Thoracic aorta (tissue), 2 donors: ENCODE results near the gene TSEN54. TPM values are rescaled to one million over a fixed set of nuclear protein-coding genes. Genes with fewer than 3 reads are reported as not detected.
"Not testable (repeated sequence)": the region's sequence is repeated elsewhere in the genome, so short reads cannot be mapped to it uniquely, and the experiment has no call there.

Experiments
- ATAC-seq: fragments of 150-250 bp; one replicate; pipeline ENCODE4 v1.8.0; 2017; ENCODE audit warnings: low read depth; ENCODE audit not compliant: insufficient number of reproducible peaks, low FRiP score
- DNase-seq: peaks from one replicate; pipeline ENCODE4 v3.0.0-alpha.2; 2020; ENCODE audit warnings: low spot score
- H3K27ac ChIP-seq, 2 donors: fragments of 200-600 bp; sonication (generic); 1 replicate in 1 of 2; 2 replicates in 1 of 2; pipeline ENCODE4 v1.5.1; 2016; ENCODE audit warnings: mild to moderate bottlenecking in 2 of 2, moderate library complexity in 2 of 2
- H3K27me3 ChIP-seq: fragments of 200-600 bp; sonication (generic); replicated peaks from 2 replicates; pipeline ENCODE4 v1.6.0; 2016; ENCODE audit warnings: mild to moderate bottlenecking; ENCODE audit not compliant: insufficient read depth
- H3K36me3 ChIP-seq: fragments of 200-600 bp; sonication (generic); one replicate; pipeline ENCODE4 v1.5.1; 2016
- H3K4me1 ChIP-seq, 2 donors: fragments of 200-600 bp; sonication (generic); 1 replicate in 1 of 2; 2 replicates in 1 of 2; pipeline versions ENCODE4 v1.5.1 to v1.6.0; 2016; ENCODE audit warnings: low read depth in 2 of 2, mild to moderate bottlenecking in 1 of 2; ENCODE audit not compliant: control insufficient read depth in 1 of 2
- H3K4me3 ChIP-seq: fragments of 200-600 bp; sonication (generic); 2 replicates; pipeline ENCODE4 v1.5.1; 2016; ENCODE audit warnings: mild to moderate bottlenecking
- H3K9me3 ChIP-seq: fragments of 200-600 bp; sonication (generic); 2 replicates; pipeline ENCODE4 v1.5.1; 2016
- total RNA-seq, 2 donors: library from RNA; depleted of rRNA; stranded (reverse); fragments of >200 nt; gene quantifications; one replicate each; pipeline versions ENCODE4 v1.1.0 to v1.2.3, GENCODE V29; 2016
- TF ChIP-seq, protein P1 (sequence below): fragments of 200-600 bp; sonication (generic); IDR thresholded peaks from one replicate; pipeline ENCODE4 v1.5.1; 2019; ENCODE audit warnings: antibody characterized with exemption

TSEN54 gene
- total RNA-seq, 2 donors from 2014 or later: 17.1 to 48.6 TPM

DNA sequence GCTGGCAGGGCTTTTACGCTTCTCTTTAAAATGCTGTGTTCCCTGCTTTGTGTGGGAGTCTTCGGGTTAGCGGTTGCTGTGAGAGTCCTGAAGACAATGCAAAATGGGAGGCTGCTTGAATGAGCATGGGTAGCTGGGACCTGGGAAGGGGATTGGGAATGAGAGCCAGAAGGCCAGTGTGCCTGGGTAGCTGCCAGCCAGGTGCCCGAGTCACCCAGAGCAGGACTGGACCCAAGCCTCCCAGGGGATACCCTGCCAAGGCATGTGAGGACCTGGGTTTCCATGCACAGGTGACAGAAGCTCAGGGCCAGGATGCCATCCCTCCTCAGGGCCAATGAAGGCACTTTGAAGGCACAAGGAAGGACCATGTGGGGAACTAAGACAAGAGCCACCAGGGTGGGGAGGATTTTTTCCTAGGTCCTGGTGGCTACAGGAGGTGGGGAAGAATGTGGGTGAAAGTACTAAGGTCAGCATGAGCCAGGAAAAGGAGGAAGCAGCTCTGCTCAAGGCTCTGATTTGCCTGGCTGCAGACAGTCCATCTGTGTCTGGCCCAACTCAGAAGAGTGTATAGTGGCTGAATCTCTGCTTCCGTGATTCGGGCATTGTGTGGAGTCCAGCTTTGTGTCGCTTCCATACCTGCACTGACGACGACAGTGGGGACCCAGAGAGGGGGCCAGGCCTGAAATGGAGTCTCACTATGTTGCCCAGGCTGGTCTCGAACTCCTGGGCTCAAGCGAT, 39.4 kb upstream of the TSEN54 start:
- TF ChIP-seq, protein P1, sequence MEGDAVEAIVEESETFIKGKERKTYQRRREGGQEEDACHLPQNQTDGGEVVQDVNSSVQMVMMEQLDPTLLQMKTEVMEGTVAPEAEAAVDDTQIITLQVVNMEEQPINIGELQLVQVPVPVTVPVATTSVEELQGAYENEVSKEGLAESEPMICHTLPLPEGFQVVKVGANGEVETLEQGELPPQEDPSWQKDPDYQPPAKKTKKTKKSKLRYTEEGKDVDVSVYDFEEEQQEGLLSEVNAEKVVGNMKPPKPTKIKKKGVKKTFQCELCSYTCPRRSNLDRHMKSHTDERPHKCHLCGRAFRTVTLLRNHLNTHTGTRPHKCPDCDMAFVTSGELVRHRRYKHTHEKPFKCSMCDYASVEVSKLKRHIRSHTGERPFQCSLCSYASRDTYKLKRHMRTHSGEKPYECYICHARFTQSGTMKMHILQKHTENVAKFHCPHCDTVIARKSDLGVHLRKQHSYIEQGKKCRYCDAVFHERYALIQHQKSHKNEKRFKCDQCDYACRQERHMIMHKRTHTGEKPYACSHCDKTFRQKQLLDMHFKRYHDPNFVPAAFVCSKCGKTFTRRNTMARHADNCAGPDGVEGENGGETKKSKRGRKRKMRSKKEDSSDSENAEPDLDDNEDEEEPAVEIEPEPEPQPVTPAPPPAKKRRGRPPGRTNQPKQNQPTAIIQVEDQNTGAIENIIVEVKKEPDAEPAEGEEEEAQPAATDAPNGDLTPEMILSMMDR: no peak
- peak overlapping the region; percentile 40 for H3K4me3 ChIP-seq
- peaks cover 20 to 32% of the 10 kb centered on the region in 2 donors for H3K4me1 ChIP-seq
- no peaks in the 10 kb centered on the region for H3K27me3 ChIP-seq
- ATAC-seq (no peak), DNase-seq (no peak)
- H3K36me3 ChIP-seq: peaks cover 8% of the 10 kb centered on the region
- H3K9me3 ChIP-seq: no peaks in the 10 kb centered on the region
- H3K27ac ChIP-seq: peak overlapping the region; percentile 72 to 83

DNA sequence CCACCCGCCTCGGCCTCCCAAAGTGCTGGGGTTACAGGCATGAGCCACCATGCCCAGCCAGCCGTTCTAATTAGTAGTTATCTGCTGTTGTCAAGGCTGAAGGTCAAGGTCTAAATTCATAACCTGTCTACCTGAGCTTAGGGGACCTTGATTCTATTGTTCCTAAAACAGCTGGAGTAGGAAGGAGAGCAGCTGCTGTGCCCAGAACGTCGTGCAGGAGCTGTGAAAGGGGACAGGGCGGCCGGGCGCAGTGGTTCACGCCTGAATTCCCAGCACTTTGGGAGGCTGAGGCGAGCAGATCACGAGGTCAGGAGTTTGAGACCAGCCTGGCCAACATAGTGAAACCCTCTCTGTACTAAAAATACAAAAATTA, 38.9 kb upstream of the TSEN54 start:
- H3K36me3 ChIP-seq, ATAC-seq, H3K27me3 ChIP-seq, DNase-seq, H3K9me3 ChIP-seq, H3K4me3 ChIP-seq: not testable (repeated sequence)
- peak overlapping the region; percentile 72 to 83 for H3K27ac ChIP-seq
- peaks cover 20 to 32% of the 10 kb centered on the region in 2 donors for H3K4me1 ChIP-seq

DNA sequence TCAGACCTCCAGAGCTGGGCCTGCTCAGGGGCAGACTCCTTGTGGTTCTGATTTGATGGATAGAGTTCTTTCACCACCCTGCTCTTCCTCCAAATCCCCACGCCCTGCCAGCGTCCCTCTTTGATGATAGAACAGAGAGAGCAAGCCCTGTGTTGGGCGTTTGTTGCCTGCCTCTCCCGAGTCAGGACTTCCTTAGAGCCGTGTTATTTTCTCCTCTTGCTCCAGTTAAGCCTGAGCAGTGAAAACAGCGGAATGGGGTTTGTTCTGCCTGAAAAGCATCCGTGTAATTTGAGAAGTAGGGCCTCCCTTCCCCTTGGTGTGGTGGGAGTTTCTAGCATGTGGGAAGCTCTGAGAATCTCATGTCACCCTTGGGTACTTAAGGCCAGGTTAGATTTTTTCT, 37.8 kb upstream of the TSEN54 start:
- Histone ChIP-seq H3K4me1 (peaks cover 20 to 32% of the 10 kb centered on the region in 2 donors), H3K4me3 (no peak overlapping the region), H3K9me3 (no peaks in the 10 kb centered on the region), H3K36me3 (peaks cover under 1% of the 10 kb centered on the region), H3K27me3 (no peaks in the 10 kb centered on the region), H3K27ac (no peak overlapping the region)
- no peak for DNase-seq
- TF ChIP-seq, protein P1: no peak
- ATAC-seq: no peak

DNA sequence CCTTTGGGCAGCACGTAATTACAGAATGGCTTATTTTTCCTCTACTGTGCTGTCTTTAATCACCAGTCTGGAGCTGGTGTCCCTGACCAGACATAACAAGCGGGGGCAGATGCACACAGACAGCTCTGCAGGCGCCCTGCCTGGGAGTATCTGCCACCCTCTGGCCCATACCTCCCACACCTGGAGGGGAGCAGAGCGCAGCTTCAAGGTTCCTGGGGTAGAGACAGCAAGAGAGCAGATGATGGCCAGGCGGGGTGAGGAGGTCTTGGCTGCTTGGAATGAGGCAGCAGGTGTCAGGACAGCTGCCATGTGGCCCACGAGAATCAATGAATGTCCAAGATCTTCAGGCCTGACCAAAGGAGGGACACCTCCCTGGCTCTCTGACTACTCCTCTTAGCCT, 36.0 kb upstream of the TSEN54 start:
- DNase-seq: no peak
- no peak overlapping the region for H3K27ac ChIP-seq
- TF ChIP-seq, protein P1: no peak

DNA sequence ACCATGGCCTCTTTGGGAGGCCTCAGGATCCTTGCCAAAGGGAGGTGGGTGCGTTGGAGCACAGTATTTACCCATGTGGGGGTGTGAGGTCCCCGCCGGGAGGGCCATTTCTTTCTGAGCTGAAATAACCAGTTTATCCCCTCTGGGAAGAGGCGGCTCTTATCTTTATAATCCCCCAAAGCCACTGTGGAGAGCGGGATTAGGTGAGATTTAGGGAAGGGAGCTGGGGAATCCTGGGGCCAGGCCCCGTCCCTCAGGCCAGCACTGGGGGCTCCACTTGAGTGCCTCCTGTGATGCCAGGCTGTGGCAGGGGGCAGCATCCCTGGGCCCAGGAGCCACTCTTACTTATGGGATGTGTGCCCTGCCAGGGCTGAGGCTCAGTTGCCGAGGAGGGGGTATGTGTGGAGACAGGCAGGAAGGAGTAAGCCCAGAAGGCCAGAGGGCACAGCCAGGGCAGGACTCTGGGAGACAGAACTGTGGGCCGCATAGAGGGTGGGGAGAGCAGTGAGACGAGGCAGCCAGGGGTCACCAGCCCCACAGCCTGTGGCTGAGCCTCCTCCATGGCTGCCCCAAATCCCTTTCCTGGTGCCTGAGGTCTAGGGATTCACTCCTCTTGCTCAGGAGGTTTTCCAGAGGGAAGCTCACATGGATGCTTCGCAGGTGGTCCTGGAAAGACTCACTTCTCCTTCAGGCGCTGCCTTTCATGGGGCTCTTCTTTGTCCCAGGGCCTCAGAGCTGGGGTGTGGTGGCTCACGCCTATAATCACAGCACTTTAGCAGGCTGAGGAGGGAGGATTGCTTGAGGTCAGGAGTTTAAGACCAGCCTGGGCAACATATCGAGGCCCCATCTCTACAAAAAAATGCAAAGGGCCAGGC, 34.9 kb upstream of the TSEN54 start:
- Histone ChIP-seq H3K4me1 (peaks cover 10 to 13% of the 10 kb centered on the region in 2 donors), H3K4me3 (no peak overlapping the region), H3K9me3 (no peaks in the 10 kb centered on the region), H3K36me3 (no peaks in the 10 kb centered on the region), H3K27ac (no peak overlapping the region), H3K27me3 (no peaks in the 10 kb centered on the region)
- no peak for ATAC-seq
- TF ChIP-seq, protein P1: no peak
- no peak for DNase-seq

More for the DNA sequence above, 36.0 kb upstream of the TSEN54 start:
- Histone ChIP-seq H3K27me3 (no peaks in the 10 kb centered on the region), H3K4me3 (no peak overlapping the region), H3K4me1 (peaks cover 20 to 24% of the 10 kb centered on the region in 2 donors), H3K9me3 (no peaks in the 10 kb centered on the region), H3K36me3 (no peaks in the 10 kb centered on the region)
- ATAC-seq: no peak
